Sigmoid colon (tissue), 3 donors: ENCODE results near the gene MRPL55.

Source experiments
- CTCF ChIP-seq, 4 experiments: fragments of 450-650 bp in 3 of 4; fragments of 200-600 bp in 1 of 4; IDR thresholded peaks; one replicate each; pipeline ENCODE4 v1.5.1; 2016 to 2019; ENCODE audit warnings: antibody characterized with exemption in 4 of 4, mild to moderate bottlenecking in 3 of 4, moderate library complexity in 2 of 4
- POLR2A ChIP-seq, 2 donors: fragments of 450-650 bp; IDR thresholded peaks; one replicate each; pipeline ENCODE4 v1.6.1; 2016; ENCODE audit warnings: antibody characterized with exemption in 2 of 2, mild to moderate bottlenecking in 2 of 2, moderate library complexity in 2 of 2

DNA sequence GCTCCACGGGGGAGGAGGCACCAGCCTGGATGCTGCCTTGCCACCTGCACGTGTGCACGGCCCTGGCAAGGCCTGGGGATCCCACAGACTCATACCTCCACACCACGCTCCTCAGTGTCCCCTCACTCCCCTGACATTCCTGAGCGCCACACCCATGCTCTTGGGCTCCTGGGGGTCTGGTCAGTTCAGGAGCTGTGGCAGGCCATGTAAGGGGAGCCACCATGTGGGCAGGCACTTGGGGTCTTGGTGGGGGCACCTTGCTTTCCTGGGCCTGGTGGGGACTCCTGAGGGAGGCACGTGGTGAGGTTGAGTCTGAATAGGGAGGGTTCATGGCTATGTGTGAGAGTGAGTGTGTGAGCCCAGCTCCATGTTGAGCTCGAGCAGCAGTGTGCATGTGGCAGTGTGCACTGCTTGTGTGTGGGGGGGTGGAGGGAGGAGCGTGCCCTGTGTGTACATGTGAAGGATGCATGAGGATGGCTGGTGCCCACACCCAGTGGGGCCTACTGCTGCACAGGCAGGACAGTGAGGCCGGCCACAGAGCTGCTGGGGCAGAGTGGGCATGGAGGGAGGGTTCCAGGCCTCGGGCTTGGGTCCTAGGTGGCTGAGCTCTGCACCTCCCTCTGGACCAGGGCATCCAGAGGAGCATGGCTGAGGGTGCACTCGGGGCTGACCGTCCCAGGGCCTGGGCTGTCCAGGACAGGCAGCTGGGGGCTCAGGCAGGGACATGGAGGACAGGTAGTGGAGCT, 42.3 kb upstream of the MRPL55 start:
- TF ChIP-seq CTCF (IDR thresholded peaks at IDR 0.05): no peak
- TF ChIP-seq POLR2A (IDR thresholded peaks at IDR 0.05): no peak
